EH (cell line): ENCODE measurements around the gene ATL2.
"Not testable (repeated sequence)": the region's sequence is repeated elsewhere in the genome, so short reads cannot be mapped to it uniquely, and the experiment has no call there.

Experiments used
- DNase-seq: peaks from one replicate; pipeline ENCODE4 v3.0.0-alpha.2; 2015; ENCODE audit warnings: low read depth

The ATL2 gene

DNA sequence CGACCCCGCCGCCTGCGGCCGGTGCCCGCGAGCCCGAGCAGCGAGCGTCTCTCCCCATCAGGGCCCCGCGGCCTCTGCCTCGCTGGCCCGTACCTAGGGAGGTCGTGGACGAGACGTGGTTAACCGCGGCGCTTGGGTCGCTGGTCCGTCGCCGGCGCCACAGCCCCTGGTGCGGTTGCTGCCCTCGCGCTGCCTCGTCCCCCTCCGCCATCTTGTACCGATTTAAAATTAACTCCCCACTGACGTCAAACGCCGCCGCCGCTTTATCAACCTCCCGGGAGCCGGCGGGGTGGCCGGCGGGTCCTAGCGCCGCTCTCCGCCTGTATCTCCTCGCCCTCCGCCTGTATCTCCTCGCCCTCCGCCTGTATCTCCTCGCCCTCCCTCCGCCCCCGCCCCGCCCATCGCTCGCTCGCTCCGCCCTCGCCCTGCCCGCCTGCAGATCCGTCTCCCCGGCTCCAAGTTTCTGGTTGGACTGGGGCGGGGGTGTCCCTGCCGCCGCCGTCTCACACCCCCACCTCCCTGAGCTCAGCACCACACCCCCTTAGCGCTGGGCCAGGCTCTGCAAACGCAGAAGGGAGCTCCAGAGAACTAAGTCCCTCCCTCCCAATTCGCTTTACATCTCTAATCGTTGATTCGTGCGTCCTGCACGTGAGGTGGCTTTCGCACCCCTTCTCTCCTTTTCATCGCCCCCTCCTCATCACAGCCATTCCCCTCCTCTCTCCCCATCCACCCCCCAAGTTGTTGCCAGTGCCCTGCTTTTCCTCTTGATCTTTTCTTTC is at the start of gene ATL2:
Gene ATL2, minus strand, starts transcription at position 224 of the 779 bp plus-strand sequence. Its CDS starts 13 bp downstream, at position 211.
- DNase-seq, result peak; percentile 96

DNA sequence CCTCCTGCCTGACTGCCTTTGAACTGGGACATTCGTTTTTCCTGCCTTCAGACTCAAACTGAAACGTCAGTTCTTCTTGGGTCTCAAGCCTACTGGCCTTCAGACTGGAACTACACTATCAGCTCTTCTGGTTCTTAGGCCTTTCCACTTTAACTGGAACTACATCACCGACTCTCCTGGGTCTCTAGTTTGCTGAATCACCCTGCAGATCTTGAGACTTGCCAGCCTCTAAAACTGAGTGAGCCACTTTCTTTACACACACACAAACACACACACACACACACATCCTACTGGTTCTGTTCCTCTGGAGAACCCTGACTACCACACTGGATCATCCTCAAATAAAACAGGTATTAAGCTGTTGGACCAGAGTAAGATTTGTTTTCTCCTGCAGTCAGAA is 46.7 kb upstream of the ATL2 start:
- DNase-seq, result no peak

DNA sequence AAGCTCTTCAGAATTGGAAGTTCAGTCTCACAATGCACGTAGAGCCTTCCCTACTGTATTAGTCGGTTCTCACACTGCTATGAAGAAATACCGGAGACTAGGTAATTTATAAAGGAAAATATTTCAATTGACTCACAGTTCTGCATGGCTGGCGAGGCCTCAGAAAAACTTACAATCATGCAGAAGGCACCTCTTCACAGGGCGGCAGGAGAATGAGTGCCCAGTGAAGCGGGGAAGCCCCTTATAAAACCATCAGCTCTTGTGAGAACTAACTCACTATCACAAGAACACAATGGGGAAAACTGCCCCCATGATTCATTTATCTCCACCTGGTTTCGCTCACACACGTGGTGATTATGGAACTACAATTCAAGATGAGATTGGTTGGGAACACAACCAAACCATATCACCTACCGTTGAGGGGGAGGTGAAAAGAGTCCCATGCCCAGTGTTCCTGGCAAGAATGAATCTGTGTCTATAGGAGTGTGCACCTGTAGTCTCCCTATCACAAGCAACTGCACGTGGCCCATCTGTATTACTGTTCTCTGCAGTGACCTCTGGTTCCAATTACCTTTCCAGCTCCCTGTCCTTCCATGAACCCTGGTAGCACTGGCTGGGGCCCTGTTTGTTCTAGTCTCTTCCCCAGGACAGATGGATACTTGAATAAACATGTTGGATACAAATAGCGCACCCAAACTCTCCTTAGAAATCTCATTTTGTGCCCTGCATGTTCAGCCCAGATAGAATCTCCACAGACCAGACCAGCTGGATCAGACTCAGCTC is 44.4 kb upstream of the ATL2 start:
- no peak for DNase-seq

DNA sequence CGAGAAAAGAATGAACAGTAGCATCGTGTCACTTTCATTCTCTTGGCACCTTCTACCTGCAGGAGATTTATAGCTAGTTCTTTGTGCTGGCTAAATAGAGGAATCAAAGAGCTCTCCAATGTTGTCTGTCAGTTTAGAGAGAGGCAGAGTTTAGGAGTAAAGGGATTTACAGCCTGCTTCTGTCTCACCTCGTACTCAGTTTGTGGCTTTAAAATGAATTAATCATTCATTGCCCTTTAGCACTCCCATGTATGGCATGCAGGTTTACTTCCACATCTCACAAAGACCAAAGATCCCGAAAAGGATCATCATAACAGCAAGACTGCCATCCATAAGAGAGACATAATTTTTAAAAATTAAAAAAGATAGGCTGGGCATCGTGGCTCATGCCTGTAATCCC is 42.4 kb upstream of the ATL2 start:
- DNase-seq, result no peak

DNA sequence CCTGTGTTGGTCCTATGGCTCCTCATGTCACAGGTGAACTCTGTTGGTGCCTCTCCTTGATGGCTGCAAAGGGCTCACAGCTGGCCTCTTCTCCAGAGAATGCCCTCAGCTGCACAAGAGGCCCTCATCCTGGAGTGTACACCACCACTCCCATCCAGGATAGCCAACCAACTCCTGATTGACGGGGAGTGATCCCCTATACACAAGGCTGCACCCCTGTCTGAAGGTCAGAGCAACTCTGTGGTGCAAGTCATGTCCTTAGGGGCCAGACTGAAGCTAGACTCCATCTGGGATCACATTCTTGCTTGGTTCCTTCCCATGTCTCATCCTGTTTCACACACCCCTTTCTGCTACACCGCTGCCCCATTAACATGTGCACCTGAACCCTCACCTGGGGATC is 41.7 kb upstream of the ATL2 start:
- DNase-seq, result no peak

DNA sequence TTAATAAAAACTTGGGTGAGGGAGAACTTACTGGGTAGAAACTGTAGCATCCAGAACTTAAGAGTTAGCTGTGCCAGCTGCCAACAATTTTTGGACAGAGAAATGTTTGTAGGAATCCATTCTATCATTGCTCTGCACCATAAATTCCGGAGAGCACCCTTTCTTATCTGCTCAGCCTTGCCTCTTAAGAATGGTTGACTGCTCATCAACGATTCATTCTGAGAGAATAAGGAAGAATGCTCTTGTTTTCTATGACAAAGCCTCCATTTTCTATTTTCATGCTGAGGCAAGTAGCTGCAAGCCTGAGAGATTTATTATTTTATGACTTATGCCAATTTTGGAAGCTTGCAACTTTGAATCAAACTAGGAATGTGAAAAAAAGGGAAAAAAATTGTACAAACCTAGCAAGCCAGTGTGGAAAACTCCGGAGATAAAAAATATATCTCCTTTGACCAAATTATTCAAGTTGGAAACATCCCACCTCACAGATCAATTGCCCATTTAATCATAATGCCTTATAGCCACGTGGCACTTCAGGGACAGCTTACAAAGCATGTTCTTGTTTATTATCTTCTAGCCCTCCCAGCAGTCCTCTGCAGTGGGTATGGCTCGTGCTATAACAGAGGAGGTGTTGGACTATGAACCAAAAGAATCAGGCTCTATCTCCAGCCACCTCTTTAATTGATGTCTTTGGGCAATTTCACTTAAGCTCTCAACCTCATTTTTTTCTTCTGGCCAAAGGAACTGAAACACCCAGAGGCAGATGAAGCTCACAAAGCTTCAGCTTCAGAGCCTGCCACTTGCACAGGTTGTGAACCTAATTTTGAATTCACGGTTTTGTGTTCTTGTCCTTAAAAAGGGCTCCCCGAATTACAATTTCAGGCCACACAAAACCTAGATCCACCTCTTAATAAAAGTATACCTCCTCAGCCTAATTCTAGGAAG is 40.9 kb upstream of the ATL2 start:
- DNase-seq, result no peak

DNA sequence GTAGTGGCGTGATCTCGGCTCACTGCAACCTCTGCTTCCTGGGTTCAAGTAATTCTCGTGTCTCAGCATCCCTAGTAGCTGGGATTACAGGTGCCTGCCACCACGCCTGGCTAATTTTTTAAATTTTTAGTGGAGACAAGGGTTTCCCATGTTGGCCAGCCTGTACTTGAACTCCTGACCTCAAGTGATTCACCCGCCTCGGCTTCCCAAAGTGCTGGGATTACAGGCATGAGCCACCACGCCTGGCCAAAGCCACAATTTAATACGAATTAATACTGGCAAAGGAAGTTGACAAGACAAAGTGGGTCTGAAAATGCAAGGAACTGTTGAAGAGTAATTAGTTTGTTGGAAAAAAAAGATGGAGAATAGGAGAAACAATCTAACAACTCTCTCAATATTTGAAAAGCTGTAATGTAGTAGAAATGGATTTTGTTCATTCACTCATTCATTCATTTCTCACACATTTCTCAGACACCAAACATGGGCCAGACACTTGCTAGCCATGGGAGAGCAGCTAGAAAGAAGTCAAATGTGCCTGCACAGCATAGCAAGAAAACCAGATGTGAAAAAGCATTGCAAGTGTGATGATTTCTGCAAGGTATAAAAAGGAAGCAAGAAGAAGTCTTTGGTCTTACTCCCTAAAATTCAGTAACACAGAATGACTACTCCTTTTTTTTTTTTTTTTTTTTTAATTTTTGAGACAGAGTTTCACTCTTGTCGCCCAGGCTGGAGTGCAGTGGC is 39.4 kb upstream of the ATL2 start:
- DNase-seq, result no peak

DNA sequence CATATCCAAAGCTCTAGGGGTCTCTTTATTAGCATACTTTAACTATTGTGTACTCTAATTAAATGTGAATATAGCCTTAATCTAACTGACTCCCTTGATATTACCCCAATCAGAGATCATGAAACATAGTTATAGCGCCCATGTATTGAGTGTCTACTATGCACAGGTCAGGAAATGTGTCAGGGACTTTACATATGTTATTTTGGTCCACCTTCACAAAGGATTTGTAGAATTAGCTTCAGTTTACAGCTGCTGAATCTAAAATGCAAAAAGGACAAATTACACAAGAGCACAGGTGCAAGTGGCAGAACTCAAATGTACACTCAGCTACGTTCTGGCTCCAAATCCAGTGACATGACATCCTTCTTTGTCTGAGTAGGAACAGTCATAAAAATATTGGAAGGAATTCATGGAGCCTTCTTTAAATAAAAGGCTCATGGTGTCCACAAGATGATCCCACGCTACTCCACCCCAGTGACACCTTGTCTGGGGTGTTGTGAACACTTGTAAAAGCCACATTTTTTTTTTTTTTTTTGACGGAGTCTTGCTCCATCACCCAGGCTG is 38.7 kb upstream of the ATL2 start:
- no peak for DNase-seq

DNA sequence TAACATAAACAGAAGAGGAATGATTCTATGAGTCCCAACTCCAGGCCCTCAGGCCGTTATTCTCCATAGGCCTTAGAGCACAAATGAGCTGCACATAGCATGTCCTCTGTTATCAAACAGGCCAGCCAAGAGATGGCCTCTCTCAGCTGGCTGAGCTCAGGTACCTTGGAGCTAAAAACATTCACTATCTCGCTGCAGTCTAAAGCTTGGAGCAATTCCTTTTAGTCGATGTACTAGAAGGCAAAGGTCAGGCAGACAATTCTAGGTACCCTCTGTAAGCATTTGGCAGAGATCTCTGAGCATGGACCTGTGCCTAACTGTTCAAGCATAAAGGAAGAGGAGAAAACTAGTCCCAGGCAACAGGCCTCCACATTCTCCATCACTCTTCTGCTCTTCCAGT is 38.0 kb upstream of the ATL2 start:
- DNase-seq, result no peak

DNA sequence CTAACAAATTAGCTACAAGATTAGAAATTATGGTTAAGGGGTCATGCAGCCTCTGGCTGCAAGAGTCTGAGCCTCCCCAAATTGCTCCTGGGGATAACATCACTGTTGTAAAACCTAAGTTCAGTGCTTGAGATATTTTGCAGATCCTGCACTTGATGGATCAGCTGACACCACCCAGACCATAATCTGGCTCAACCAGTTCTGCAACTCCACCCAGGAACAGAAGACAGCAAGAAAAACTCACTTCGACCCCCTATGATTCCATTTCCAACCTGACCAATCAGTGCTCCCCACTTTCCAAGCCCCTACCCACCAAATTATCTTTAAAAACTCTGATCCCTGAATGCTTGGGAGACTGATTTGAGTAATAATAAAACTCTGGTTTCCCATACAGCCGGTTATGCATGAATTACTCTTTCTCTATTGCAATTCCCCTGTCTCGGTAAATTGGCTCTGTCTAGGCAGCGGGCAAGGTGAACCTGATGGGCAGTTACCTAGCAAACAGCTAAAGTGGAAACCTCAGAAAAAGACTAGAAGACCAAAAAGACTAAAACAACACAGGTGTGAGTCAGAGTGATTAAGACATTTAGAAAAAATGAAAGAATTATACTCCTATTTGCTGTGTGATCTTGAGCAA is 35.3 kb upstream of the ATL2 start:
- not testable (repeated sequence) for DNase-seq

DNA sequence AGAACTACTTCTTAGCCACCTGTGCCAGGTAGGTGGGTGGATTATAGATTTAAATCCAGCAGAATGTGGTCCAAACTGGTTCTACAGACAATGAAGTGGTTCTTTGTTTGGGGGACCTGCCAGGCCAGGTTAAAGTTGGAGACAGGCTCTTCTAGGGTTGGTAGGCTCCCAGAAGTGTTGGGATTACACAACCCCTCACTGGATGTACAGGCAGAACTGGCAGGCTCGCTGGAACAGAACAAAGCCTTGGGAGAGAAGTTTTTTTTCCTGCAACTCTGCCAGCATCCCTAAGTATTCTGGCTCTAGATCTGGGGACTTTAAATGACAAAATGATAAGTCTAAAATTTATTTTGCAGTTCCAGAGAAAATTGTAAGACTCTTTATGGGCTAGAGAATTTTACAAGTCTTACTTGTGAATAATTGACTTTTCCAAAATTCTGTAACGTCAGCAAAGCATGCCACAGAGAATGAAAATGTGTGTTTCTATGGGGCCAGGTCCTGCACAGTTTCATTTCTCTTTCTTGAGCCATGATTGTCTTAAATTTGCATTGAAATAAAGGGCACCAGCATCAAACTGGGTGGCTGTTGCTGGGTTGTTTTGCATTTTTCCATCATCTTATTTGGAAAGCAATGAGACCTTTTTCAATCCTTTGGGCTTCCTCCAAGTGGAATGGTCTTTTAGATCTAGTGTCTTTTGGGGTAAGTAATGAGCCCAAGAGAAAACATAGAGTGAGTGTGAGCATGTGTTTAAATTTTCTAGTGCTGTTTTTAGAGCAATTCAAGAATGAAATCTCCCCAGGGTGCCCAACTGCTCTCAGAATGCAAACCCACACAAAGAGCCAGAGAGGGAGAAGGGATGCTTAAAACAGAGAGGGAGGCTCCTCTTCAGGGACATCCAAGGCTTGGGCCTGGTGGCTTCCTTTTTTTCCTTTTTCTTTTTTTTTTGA is 32.4 kb upstream of the ATL2 start:
- DNase-seq, result no peak

DNA sequence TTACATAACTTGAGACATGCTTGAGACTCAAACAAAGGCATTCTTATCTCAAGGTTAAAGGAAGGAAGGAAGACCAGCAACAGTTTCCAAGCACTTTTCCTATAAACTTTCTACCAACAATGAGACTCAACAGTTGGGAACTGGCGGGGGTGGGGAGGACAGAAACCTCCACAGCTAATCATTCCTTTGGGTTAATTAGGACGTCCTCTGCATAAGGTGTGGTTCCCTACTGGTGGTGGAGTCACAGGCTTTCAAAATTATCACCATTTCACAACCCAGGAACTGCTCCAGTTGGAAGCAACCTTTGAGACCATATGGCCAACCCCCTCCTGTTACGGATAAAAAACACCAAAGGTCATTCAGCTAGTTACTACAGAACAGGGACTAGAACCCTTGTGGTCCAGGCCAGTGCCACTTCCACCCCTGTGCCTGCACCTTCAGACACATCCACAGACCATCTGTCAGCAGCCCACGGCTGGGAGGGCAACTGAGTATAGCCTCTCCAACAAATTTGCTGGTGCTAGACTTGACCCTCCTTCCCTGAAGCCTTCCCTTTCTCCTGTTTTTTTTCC is 30.1 kb upstream of the ATL2 start:
- DNase-seq, result no peak

DNA sequence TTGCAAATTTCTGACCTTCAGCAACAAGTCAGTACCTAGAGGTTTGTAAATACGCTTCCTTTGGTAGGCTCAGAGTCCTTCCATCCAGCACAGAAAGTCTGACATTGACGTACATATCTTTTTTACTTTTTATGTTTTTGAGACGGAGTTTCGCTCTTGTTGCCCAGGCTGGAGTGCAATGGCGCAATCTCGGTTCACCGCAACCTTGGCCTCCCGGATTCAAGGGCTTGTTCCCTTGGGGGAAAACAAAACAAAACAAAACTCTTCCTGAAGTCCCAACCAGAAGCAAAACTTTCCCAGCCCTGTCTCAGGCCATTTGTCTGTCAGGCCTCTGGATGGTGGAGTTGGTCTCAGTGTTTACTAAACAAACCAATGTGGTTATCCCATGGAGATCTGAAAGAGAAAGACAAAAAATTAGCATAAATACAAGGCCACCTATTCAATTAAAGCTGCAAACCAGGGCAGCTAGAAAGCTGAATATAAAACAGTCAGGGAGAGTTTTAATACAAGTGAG is 29.6 kb upstream of the ATL2 start:
- no peak for DNase-seq

DNA sequence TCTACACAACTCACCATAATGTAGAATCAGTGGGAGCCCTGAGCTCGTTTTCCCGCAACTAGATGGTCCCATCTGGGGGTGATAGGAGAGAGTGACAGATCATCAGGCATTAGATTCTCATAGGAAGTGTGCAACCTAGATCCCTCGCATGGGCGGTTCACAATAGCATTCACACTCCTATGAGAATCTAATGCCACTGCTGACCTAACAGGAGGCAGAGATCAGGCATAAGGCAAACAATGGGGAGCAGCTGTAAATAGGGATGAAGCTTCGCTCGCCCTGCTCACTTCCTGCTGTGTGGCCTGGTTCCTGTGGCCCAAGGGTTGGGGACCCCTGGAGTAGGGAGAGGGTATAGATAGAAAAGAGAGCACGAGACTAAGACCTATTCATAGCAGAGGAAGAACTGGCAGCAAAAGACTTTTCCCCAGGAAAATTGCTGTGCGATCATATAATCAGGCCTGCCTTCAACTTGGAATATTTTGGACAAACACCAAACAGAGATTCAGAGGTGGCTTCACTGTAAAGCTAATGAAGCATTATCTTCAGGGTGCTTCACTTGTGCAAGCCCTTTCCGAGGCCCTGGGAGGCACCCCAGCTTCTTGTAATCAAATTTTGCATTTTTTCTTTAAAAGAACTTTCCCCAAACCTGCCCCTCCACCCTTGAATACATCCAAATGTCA is 29.0 kb upstream of the ATL2 start:
- no peak for DNase-seq

DNA sequence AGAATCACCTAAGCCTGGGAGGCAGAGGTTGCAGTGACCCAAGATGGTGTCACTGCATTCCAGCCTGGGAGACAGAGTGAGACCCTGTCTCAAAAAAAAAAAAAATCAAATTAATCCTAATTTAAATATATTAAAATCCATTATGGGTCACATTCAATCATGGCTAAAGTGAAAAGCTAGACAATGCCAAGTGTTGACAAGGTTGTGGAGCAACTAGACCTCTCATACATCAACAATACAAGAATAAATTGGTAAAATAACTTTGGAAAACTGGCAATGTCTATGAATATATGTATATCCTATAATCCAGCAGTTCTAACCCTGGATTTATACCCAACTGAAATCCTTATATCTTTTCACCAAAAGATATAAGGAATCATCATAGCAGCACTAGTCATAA is 23.4 kb upstream of the ATL2 start:
- DNase-seq, result no peak

DNA sequence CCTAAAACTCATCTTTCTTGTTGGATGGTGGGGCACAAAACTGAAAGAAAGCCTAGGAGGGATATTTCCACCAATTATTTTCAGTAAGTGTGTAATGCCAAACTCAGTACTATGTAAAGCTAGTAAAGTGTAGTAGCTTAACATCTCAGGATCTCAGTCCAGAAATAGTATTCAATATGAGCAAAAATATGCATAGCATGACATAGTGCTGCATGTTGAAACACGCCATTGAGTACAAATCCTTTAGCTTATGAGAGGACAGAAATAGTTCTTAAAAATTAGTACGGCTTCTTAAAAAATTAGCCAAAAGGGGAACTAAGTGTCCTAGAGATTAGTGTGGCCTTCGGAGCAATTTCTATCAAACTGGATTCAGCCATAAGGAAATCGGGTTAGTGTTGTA is 21.7 kb upstream of the ATL2 start:
- no peak for DNase-seq

DNA sequence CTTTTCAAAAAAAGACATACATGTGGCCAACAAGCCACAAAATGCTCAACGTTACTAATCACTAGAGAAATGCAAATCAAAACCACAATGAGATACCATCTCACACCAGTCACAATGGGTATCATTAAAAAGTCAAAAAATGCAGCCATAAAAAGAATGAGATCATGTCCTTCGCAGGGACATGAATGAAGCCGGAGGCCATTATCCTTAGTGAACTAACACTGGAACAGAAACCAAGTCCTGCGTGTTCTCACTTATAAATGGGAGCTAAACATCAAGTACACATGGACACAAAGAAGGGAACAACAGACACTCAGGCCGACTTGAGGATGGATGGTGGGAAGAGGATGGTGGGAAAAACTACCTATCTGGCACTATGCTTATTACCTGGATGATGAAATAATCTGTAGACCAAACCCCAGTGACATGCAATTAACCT is 17.8 kb upstream of the ATL2 start:
- DNase-seq, result peak; percentile 95

DNA sequence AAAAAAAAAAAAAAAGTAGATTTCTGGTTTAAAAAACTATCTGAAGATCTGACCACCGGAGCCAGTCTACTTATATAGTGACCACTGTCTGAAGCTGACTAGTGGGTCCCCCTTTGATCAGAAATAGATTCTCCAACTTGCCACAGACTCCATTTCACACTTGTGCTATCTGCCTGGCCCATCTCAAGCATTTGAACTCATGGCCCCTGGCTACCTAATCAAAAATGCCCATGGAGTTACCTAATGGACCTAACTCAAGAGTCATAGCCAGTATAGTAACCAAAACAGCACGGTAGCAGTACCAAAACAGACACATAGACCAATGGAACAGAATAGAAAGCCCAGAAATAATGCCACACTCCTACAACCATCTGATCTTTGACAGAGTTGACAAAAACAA is 17.0 kb upstream of the ATL2 start:
- no peak for DNase-seq
